K562 (cell line): ENCODE data around the gene GADD45GIP1. TPM values are rescaled to one million over a fixed set of nuclear protein-coding genes. Genes with fewer than 3 reads are reported as not detected.

Experiments used
- ATAC-seq: fragments of 200-7000 bp; cut with Tn5 transposase; 3 replicates; pipeline ENCODE4 v1.9.1; 2020; ENCODE audit warnings: moderate library complexity
- BruUV-seq: library from RNA; stranded (reverse); fragments of 400-500 nt; replicated peaks from 2 replicates; lab custom pipeline; 2021; lab: Mats Ljungman, UMichigan
- CTCF ChIA-PET: fragments of 300-600 bp; formaldehyde crosslinking; extraction: SDS; loops from one replicate; lab custom pipeline; 2021; ENCODE audit warnings: low intra/inter-chr PET ratio; lab: Yijun Ruan, JAX
- POLR2A ChIA-PET: fragments of 300-600, 350-650 bp; sonication (Branson Sonifier 250); formaldehyde crosslinking; extraction: SDS; loops from one replicate; lab custom pipeline; 2021; ENCODE audit warnings: antibody characterized with exemption, inconsistent platforms; lab: Yijun Ruan, JAX
- DNase-seq, 4 experiments: peaks; one replicate each; pipeline versions ENCODE4 v3.0.0 to v3.0.0-alpha.2; 2011 to 2018; ENCODE audit warnings: low spot score in 3 of 4, mixed read lengths in 3 of 4; ENCODE audit errors: extremely low read depth in 1 of 4
- FAIRE-seq: peaks from 2 replicates; lab custom pipeline; 2011; peaks lifted over from hg19 to GRCh38; lab: Jason Lieb, UNC
- H2AFZ ChIP-seq: 2 replicates; pipeline ENCODE4 v1.6.0; 2011; ENCODE audit warnings: low read depth, low read length, control low read depth, inconsistent platforms
- H3K27ac ChIP-seq: fragments of 200-600 bp; 3 replicates; pipeline ENCODE4 v1.8.0; 2011; ENCODE audit warnings: low read depth, mild to moderate bottlenecking, control low read depth, inconsistent platforms, low read length, moderate library complexity, mixed read lengths; ENCODE audit errors: extremely low read depth
- H3K27me3 ChIP-seq, 2 experiments: fragments of 300-600 bp in 1 of 2; 2 replicates in 1 of 2; 3 replicates in 1 of 2; pipeline versions ENCODE4 v1.6.0 to v1.8.0; 2011; ENCODE audit warnings: inconsistent platforms in 2 of 2, low read length in 2 of 2, mild to moderate bottlenecking in 1 of 2, mixed read lengths in 1 of 2, moderate library complexity in 1 of 2; ENCODE audit not compliant: control insufficient read depth in 2 of 2, insufficient read depth in 2 of 2
- H3K36me3 ChIP-seq: fragments of 300-600 bp; 3 replicates; pipeline ENCODE4 v1.8.0; 2011; ENCODE audit warnings: mild to moderate bottlenecking, low read length, inconsistent platforms; ENCODE audit not compliant: control insufficient read depth, insufficient read depth
- H3K4me1 ChIP-seq, 2 experiments: fragments of 200-600 bp in 1 of 2; replicated peaks in 1 of 2; 2 replicates in 1 of 2; 3 replicates in 1 of 2; pipeline versions ENCODE4 v1.5.1 to v1.8.0; 2011; ENCODE audit warnings: inconsistent platforms in 2 of 2, low read length in 2 of 2, mild to moderate bottlenecking in 1 of 2, mixed read lengths in 1 of 2, moderate library complexity in 1 of 2; ENCODE audit not compliant: control insufficient read depth in 2 of 2, insufficient read depth in 2 of 2
- H3K4me2 ChIP-seq: 2 replicates; pipeline ENCODE4 v1.6.1; 2011; ENCODE audit warnings: low read length, control low read depth, inconsistent platforms, mixed read lengths; ENCODE audit not compliant: insufficient read depth
- H3K4me3 ChIP-seq: fragments of 200-600 bp; sonication (generic), shearing (Covaris generic); 2 replicates; pipeline ENCODE4 v1.5.1; 2016; ENCODE audit warnings: control low read depth, inconsistent platforms
- H3K79me2 ChIP-seq: fragments of 200-600 bp; 3 replicates; pipeline ENCODE4 v1.8.0; 2011; ENCODE audit warnings: low read length, inconsistent platforms; ENCODE audit not compliant: control insufficient read depth, insufficient read depth
- H3K9ac ChIP-seq, 2 experiments: 2 replicates each; pipeline versions ENCODE4 v1.6.0 to v1.6.1; 2011; ENCODE audit warnings: low read depth in 2 of 2, low read length in 2 of 2, control low read depth in 1 of 2, inconsistent platforms in 1 of 2, mild to moderate bottlenecking in 1 of 2, mixed read lengths in 1 of 2; ENCODE audit not compliant: insufficient read depth in 1 of 2
- H3K9me1 ChIP-seq: one replicate; pipeline ENCODE4 v1.6.0; 2011; ENCODE audit warnings: inconsistent platforms, mild to moderate bottlenecking, low read length, moderate library complexity; ENCODE audit not compliant: control insufficient read depth, insufficient read depth
- H3K9me3 ChIP-seq: replicated peaks from 2 replicates; pipeline ENCODE4 v1.5.1; 2011; ENCODE audit warnings: low read depth, low read length, inconsistent platforms; ENCODE audit not compliant: control insufficient read depth, insufficient read depth
- H4K20me1 ChIP-seq: replicated peaks from 2 replicates; pipeline ENCODE4 v1.6.1; 2011; ENCODE audit warnings: low read length, inconsistent platforms, mixed read lengths; ENCODE audit not compliant: control insufficient read depth, insufficient read depth
- GABPB2 ChIP-seq: fragments of 250-450 bp; sonication (Bioruptor Pico); conservative IDR thresholded peaks from 2 replicates; pipeline ENCODE4 v1.5.1; 2021; ENCODE audit warnings: mild to moderate bottlenecking
- WGBS: fragments of 100-300 bp; shearing (Covaris generic); methylation state at CpG from one replicate; pipeline ENCODE4 v1.1.6; 2016; ENCODE audit warnings: low coverage, mixed read lengths; ENCODE audit not compliant: insufficient coverage; ENCODE audit errors: missing lambda C conversion rate; 5-methylcytosine and 5-hydroxymethylcytosine counted together
- in situ Hi-C: fragments of 300-500 bp; cut with MboI; formaldehyde crosslinking; loops from 4 replicates; pipeline ENCODE4 v1.15.0; 2018; ENCODE audit warnings: inconsistent platforms, mixed read lengths
- intact Hi-C: fragments of 100-400 bp; cut with micrococcal nuclease; formaldehyde crosslinking; loops from 2 replicates; pipeline ENCODE4 v1.14.2; 2022
- polyA plus RNA-seq, 8 experiments: library from polyadenylated mRNA; depleted of rRNA in 4 of 8; stranded (reverse) in 5 of 8; unstranded in 3 of 8; fragments of >200 nt; fragmentation: Nextera tagmentation in 2 of 8; fragmentation: Illumina TruSeq in 1 of 8; extraction: Ambion mirVana in 2 of 8; extraction: Trizol in 1 of 8; gene quantifications; 2 replicates each; pipeline versions ENCODE4 v1.2.1 to v1.2.3, GENCODE V29; 2011 to 2014; ENCODE audit warnings: inconsistent platforms in 1 of 8, missing spikeins in 1 of 8
- total RNA-seq, 7 experiments: library from RNA; depleted of rRNA in 6 of 7; stranded (reverse); fragments of >200 nt in 6 of 7; fragmentation: Illumina TruSeq in 2 of 7; extraction: Trizol in 2 of 7; gene quantifications; 2 replicates each; pipeline versions ENCODE4 v1.2.1 to v1.2.3, GENCODE V29; 2011 to 2021; ENCODE audit warnings: low replicate concordance in 1 of 7
- TF ChIP-seq, protein P1 (sequence below): sonication (generic); formaldehyde crosslinking; IDR thresholded peaks from 2 replicates; pipeline ENCODE4 v1.8.1; 2023; ENCODE audit warnings: mild to moderate bottlenecking, missing genetic modification reagents

The GADD45GIP1 gene
- total and polyA plus RNA-seq, 9 of the 15 experiments (the other 6 are each of a cell fraction or from before 2014, with no cell fraction given), result 5.1 to 161 (median 29.2) TPM

DNA sequence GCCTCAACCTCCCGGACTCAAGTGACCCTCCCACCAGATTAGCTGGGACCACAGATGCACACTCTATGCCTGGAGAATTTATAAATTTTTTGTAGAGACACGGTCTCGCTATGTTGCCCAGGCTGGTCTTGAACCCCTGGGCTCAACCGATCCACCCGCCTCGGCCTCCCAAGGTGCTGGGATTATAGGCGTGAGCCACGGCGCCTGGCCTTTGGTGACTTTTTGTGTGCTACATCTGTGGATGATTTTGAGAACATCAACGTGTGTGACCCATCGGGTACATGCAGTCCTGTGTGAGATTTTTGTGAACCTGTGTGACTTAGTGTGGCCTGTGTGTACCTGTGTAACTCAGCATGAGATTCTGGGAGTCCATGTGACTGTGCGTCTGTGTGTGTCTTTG is 29.7 kb upstream of the GADD45GIP1 start:
- no peak for ATAC-seq
- in situ Hi-C loops (loop anchor here (5.0 kb wide), 1 partner anchor 41 kb away; no protein-coding TSS in a partner anchor), intact Hi-C loops (no loop called here)
- Histone ChIP-seq H4K20me1 (no peaks in the 10 kb centered on the region), H3K4me1 (peaks cover 19 to 57% of the 10 kb centered on the region in 2 experiments; a peak in 4 of 5 replicates), H3K36me3 (no peaks in the 10 kb centered on the region), H3K4me3 (no peak overlapping the region), H3K9me1 (no peaks in the 10 kb centered on the region), H3K4me2 (no peak overlapping the region), H3K79me2 (no peaks in the 10 kb centered on the region), H3K27ac (no peak overlapping the region), H3K9ac (0 out of 4 replicates have a peak overlapping the region, but pooled peaks of 1 of the 2 experiments have one; percentile 33), H3K27me3 (no peaks in the 10 kb centered on the region; a peak in 1 of 5 replicates), H2AFZ (no peak overlapping the region), H3K9me3 (no peaks in the 10 kb centered on the region)
- POLR2A ChIA-PET, result interaction anchor here (0.7 kb wide), 1 partner anchor 66 kb away, joined by 5 read pairs; no protein-coding TSS in a partner anchor
- BruUV-seq, result no TSS peak
- no peak for DNase-seq
- no peak for FAIRE-seq
- TF ChIP-seq, protein P1, sequence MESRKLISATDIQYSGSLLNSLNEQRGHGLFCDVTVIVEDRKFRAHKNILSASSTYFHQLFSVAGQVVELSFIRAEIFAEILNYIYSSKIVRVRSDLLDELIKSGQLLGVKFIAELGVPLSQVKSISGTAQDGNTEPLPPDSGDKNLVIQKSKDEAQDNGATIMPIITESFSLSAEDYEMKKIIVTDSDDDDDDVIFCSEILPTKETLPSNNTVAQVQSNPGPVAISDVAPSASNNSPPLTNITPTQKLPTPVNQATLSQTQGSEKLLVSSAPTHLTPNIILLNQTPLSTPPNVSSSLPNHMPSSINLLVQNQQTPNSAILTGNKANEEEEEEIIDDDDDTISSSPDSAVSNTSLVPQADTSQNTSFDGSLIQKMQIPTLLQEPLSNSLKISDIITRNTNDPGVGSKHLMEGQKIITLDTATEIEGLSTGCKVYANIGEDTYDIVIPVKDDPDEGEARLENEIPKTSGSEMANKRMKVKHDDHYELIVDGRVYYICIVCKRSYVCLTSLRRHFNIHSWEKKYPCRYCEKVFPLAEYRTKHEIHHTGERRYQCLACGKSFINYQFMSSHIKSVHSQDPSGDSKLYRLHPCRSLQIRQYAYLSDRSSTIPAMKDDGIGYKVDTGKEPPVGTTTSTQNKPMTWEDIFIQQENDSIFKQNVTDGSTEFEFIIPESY, result 0 out of 2 replicates have a peak, but pooled peaks have one; percentile 39
- TF ChIP-seq GABPB2 (CRISPR knock-in tag), result no peak
- CTCF ChIA-PET, result no interaction called here
- 70% methylated on average over 10 of the region's 12 CpGs for WGBS
